GM19238 (cell line): ENCODE measurements around the gene MISP3.

ENCODE experiments used
- DNase-seq: peaks from one replicate; pipeline ENCODE4 v3.0.0; 2011; ENCODE audit warnings: low spot score; ENCODE audit not compliant: insufficient read length

MISP3 gene

DNA sequence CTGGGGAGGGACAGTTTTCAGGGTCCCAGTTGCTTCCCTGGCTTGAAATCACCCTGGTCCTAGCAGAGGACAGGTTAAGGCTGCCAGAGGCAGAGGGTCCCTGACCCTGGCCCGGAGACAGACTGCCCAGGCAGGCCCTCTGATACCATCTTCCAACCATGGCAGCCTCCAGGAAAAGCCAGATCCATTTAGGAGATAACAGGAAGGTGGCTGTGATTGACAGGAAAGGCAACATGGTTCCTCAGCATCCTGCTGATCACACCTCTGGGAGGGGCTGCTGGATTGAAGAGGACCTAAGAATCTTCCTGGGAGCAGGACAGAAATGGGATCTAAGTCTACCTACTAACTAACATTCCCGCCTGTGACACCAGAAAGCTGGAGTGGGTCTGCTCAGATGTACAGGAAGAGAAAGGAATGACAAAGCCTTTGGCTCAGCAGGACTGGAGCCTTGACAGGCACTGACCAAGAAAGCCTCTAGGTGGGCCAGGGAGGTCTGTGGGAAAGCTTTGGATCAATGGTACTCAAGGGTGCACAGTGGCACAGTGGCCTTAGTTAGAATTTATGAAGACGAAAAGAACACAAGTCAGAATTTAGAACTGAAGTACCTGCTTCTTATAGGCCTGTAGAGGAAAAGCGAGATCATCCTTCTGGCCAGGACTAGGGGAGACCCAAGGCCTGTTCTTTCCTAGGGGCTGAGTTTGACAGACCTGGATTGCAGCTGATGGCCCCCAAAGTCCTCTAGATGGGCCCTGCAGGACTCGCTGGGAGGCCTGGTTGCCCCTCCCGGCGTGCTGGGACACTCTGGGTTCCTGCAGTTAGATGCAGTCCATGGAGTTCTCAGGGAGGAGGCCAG lies 47.3 kb downstream of the MISP3 start:
- DNase-seq, result no peak

DNA sequence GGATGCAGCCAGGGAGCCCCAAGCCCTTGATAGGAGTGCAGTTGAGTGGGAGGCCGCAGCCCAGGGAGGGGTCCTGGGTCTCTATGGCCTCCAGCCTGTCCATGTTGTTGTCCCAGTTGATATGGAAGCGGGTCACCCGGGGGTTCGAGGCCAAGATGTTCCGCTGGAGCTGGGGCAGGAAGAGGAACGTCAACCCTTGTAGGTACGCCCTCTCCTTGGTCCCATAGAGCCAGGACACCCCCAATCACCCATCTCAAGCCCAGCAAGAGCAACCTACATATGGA lies 47.9 kb downstream of the MISP3 start:
- DNase-seq, result no peak

DNA sequence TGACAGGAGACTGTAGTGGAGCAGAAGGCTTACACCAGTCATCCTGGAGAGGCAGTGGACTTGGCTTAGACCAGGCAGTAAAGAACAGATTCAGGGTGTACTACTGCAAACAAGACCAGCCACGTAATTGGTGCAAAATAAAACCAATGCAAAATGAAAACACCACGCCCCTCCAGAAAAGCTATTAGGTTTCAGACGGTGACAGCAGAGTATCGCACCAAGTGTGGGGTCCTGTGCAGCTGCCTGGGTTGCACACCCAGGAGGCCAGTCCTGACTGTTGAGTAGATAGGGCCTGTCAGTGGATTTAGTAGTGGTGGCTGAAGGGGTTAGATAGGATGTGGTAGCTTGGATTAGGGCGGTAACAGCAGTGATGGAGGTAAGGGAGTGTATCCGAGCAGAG lies 50.3 kb downstream of the MISP3 start:
- DNase-seq, result no peak
